ENCODE results near the gene TIMM10. TPM values are rescaled to one million over a fixed set of nuclear protein-coding genes. Genes with fewer than 3 reads are reported as not detected.
"Not testable (repeated sequence)": the region's sequence is repeated elsewhere in the genome, so short reads cannot be mapped to it uniquely, and the experiment has no call there.

The TIMM10 gene
- polyA plus RNA-seq, 2 donors: 38.8 to 61.6 TPM

GRCh38 chr11:57544566-57544965 is 14.0 kb upstream of the TIMM10 start:
- no peaks in the 10 kb centered on the region for H3K27me3 ChIP-seq (ENCODE audit: control insufficient read depth in 1 of 2, insufficient read depth in 2 of 2, low read length in 2 of 2)
- no peaks in the 10 kb centered on the region for H3K9me3 ChIP-seq (ENCODE audit: control insufficient read depth in 2 of 2, insufficient read depth in 1 of 2, low read depth in 1 of 2, low read length in 1 of 2)
- WGBS, 2 donors: 85 to 88% methylated on average over 6 of the region's 6 CpGs
- peaks cover 0 to 1% of the 10 kb centered on the region in 2 donors for H3K36me3 ChIP-seq (ENCODE audit: control insufficient read depth in 2 of 2, insufficient read depth in 2 of 2, low read length in 1 of 2)
- H3K27ac ChIP-seq (ENCODE audit: low read depth in 2 of 2, low read length in 1 of 2): no peak overlapping the region
- H3K4me3 ChIP-seq (ENCODE audit: low read depth in 1 of 2, low read length in 2 of 2): no peak overlapping the region
- H3K4me1 ChIP-seq (ENCODE audit: control insufficient read depth in 2 of 2, insufficient read depth in 2 of 2, low read length in 1 of 2): no peaks in the 10 kb centered on the region

GRCh38 chr11:57543593-57543992 is 13.0 kb upstream of the TIMM10 start:
- H3K4me1 ChIP-seq (ENCODE audit: control insufficient read depth in 2 of 2, insufficient read depth in 2 of 2, low read length in 1 of 2): no peaks in the 10 kb centered on the region
- H3K9me3 ChIP-seq (ENCODE audit: control insufficient read depth in 2 of 2, insufficient read depth in 1 of 2, low read depth in 1 of 2, low read length in 1 of 2): no peaks in the 10 kb centered on the region
- no peak overlapping the region for H3K27ac ChIP-seq (ENCODE audit: low read depth in 2 of 2, low read length in 1 of 2)
- H3K4me3 ChIP-seq (ENCODE audit: low read depth in 1 of 2, low read length in 2 of 2): no peak overlapping the region
- H3K27me3 ChIP-seq (ENCODE audit: control insufficient read depth in 1 of 2, insufficient read depth in 2 of 2, low read length in 2 of 2): no peaks in the 10 kb centered on the region
- H3K36me3 ChIP-seq (ENCODE audit: control insufficient read depth in 2 of 2, insufficient read depth in 2 of 2, low read length in 1 of 2): no peaks in the 10 kb centered on the region
- WGBS, 2 donors: 48 to 49% methylated on average over 6 of the region's 6 CpGs

GRCh38 chr11:57542582-57542981 is 12.0 kb upstream of the TIMM10 start:
- H3K4me1 ChIP-seq (ENCODE audit: control insufficient read depth in 2 of 2, insufficient read depth in 2 of 2, low read length in 1 of 2): no peaks in the 10 kb centered on the region
- 62 to 73% methylated on average over 4 of the region's 4 CpGs for WGBS, 2 donors
- no peak overlapping the region for H3K4me3 ChIP-seq (ENCODE audit: low read depth in 1 of 2, low read length in 2 of 2)
- H3K9me3 ChIP-seq (ENCODE audit: control insufficient read depth in 2 of 2, insufficient read depth in 1 of 2, low read depth in 1 of 2, low read length in 1 of 2): no peaks in the 10 kb centered on the region
- H3K36me3 ChIP-seq (ENCODE audit: control insufficient read depth in 2 of 2, insufficient read depth in 2 of 2, low read length in 1 of 2): no peaks in the 10 kb centered on the region
- H3K27ac ChIP-seq (ENCODE audit: low read depth in 2 of 2, low read length in 1 of 2): no peak overlapping the region
- H3K27me3 ChIP-seq (ENCODE audit: control insufficient read depth in 1 of 2, insufficient read depth in 2 of 2, low read length in 2 of 2): no peaks in the 10 kb centered on the region

GRCh38 chr11:57541169-57541568 is 10.6 kb upstream of the TIMM10 start:
- Histone ChIP-seq H3K27ac (ENCODE audit: low read depth in 2 of 2, low read length in 1 of 2) (no peak overlapping the region), H3K4me3 (ENCODE audit: low read depth in 1 of 2, low read length in 2 of 2) (no peak overlapping the region), H3K27me3 (ENCODE audit: control insufficient read depth in 1 of 2, insufficient read depth in 2 of 2, low read length in 2 of 2) (no peaks in the 10 kb centered on the region), H3K36me3 (ENCODE audit: control insufficient read depth in 2 of 2, insufficient read depth in 2 of 2, low read length in 1 of 2) (no peaks in the 10 kb centered on the region), H3K9me3 (ENCODE audit: control insufficient read depth in 2 of 2, insufficient read depth in 1 of 2, low read depth in 1 of 2, low read length in 1 of 2) (no peaks in the 10 kb centered on the region), H3K4me1 (ENCODE audit: control insufficient read depth in 2 of 2, insufficient read depth in 2 of 2, low read length in 1 of 2) (no peaks in the 10 kb centered on the region)
- 80 to 89% methylated on average over 5 of the region's 5 CpGs for WGBS, 2 donors

- H3K27ac ChIP-seq (ENCODE audit: low read depth in 2 of 2, low read length in 1 of 2): no peak overlapping the region
- H3K4me1 ChIP-seq (ENCODE audit: control insufficient read depth in 2 of 2, insufficient read depth in 2 of 2, low read length in 1 of 2): no peaks in the 10 kb centered on the region
- H3K36me3 ChIP-seq (ENCODE audit: control insufficient read depth in 2 of 2, insufficient read depth in 2 of 2, low read length in 1 of 2): no peaks in the 10 kb centered on the region
- no peaks in the 10 kb centered on the region for H3K9me3 ChIP-seq (ENCODE audit: control insufficient read depth in 2 of 2, insufficient read depth in 1 of 2, low read depth in 1 of 2, low read length in 1 of 2)
- H3K4me3 ChIP-seq (ENCODE audit: low read depth in 1 of 2, low read length in 2 of 2): no peak overlapping the region
- WGBS, 2 donors: 43 to 52% methylated on average over 1 of the region's 1 CpG
- H3K27me3 ChIP-seq (ENCODE audit: control insufficient read depth in 1 of 2, insufficient read depth in 2 of 2, low read length in 2 of 2): no peaks in the 10 kb centered on the region
Measured at GRCh38 chr11:57539342-57539741, 8.8 kb upstream of the TIMM10 start.

GRCh38 chr11:57536947-57537619 is 6.5 kb upstream of the TIMM10 start, which contains the start of gene SMTNL1:
Gene SMTNL1, plus strand, starts transcription at chr11:57537595. Its CDS starts 5,048 bp downstream, at chr11:57542643.
- no peaks in the 10 kb centered on the region for H3K4me1 ChIP-seq (ENCODE audit: control insufficient read depth in 2 of 2, insufficient read depth in 2 of 2, low read length in 1 of 2)
- no peak within 1 kb of the TSS for H3K27ac ChIP-seq (ENCODE audit: low read depth in 2 of 2, low read length in 1 of 2)
- H3K36me3 ChIP-seq (ENCODE audit: control insufficient read depth in 2 of 2, insufficient read depth in 2 of 2, low read length in 1 of 2): no peaks in the 10 kb centered on the region
- H3K4me3 ChIP-seq (ENCODE audit: low read depth in 1 of 2, low read length in 2 of 2): no peak within 1 kb of the TSS
- WGBS, 2 donors: 71 to 74% methylated on average over 14 of the region's 14 CpGs
- H3K9me3 ChIP-seq (ENCODE audit: control insufficient read depth in 2 of 2, insufficient read depth in 1 of 2, low read depth in 1 of 2, low read length in 1 of 2): no peaks in the 10 kb centered on the region
- H3K27me3 ChIP-seq (ENCODE audit: control insufficient read depth in 1 of 2, insufficient read depth in 2 of 2, low read length in 2 of 2): no peaks in the 10 kb centered on the region

GRCh38 chr11:57534449-57534848 is 3.9 kb upstream of the TIMM10 start:
- not testable (repeated sequence) for H3K4me3 ChIP-seq (ENCODE audit: low read depth in 1 of 2, low read length in 2 of 2); H3K4me1 ChIP-seq (ENCODE audit: control insufficient read depth in 2 of 2, insufficient read depth in 2 of 2, low read length in 1 of 2); H3K9me3 ChIP-seq (ENCODE audit: control insufficient read depth in 2 of 2, insufficient read depth in 1 of 2, low read depth in 1 of 2, low read length in 1 of 2); H3K27ac ChIP-seq (ENCODE audit: low read depth in 2 of 2, low read length in 1 of 2); H3K27me3 ChIP-seq (ENCODE audit: control insufficient read depth in 1 of 2, insufficient read depth in 2 of 2, low read length in 2 of 2); H3K36me3 ChIP-seq (ENCODE audit: control insufficient read depth in 2 of 2, insufficient read depth in 2 of 2, low read length in 1 of 2)
- 91 to 95% methylated on average over 7 of the region's 7 CpGs for WGBS, 2 donors

GRCh38 chr11:57530215-57530595 is 349 bp downstream of the TIMM10 start:
- Histone ChIP-seq H3K4me3 (ENCODE audit: low read depth in 1 of 2, low read length in 2 of 2) (peak overlapping the region; percentile 80 to 89), H3K9me3 (ENCODE audit: control insufficient read depth in 2 of 2, insufficient read depth in 1 of 2, low read depth in 1 of 2, low read length in 1 of 2) (no peaks in the 10 kb centered on the region), H3K36me3 (ENCODE audit: control insufficient read depth in 2 of 2, insufficient read depth in 2 of 2, low read length in 1 of 2) (peaks cover 5 to 6% of the 10 kb centered on the region in 2 donors), H3K27ac (ENCODE audit: low read depth in 2 of 2, low read length in 1 of 2) (peak overlapping the region; percentile 37 to 78), H3K4me1 (ENCODE audit: control insufficient read depth in 2 of 2, insufficient read depth in 2 of 2, low read length in 1 of 2) (peaks cover 3 to 5% of the 10 kb centered on the region in 2 donors), H3K27me3 (ENCODE audit: control insufficient read depth in 1 of 2, insufficient read depth in 2 of 2, low read length in 2 of 2) (no peaks in the 10 kb centered on the region)
- WGBS, 2 donors: 1% methylated on average over 17 of the region's 17 CpGs

- no peak overlapping the region for H3K27ac ChIP-seq (ENCODE audit: low read depth in 2 of 2, low read length in 1 of 2)
- peaks cover 3 to 5% of the 10 kb centered on the region in 2 donors for H3K4me1 ChIP-seq (ENCODE audit: control insufficient read depth in 2 of 2, insufficient read depth in 2 of 2, low read length in 1 of 2)
- H3K4me3 ChIP-seq (ENCODE audit: low read depth in 1 of 2, low read length in 2 of 2): no peak overlapping the region
- H3K36me3 ChIP-seq (ENCODE audit: control insufficient read depth in 2 of 2, insufficient read depth in 2 of 2, low read length in 1 of 2): peaks cover 5 to 6% of the 10 kb centered on the region in 2 donors
- H3K27me3 ChIP-seq (ENCODE audit: control insufficient read depth in 1 of 2, insufficient read depth in 2 of 2, low read length in 2 of 2): no peaks in the 10 kb centered on the region
- no peaks in the 10 kb centered on the region for H3K9me3 ChIP-seq (ENCODE audit: control insufficient read depth in 2 of 2, insufficient read depth in 1 of 2, low read depth in 1 of 2, low read length in 1 of 2)
Measured at GRCh38 chr11:57529012-57529411, 1.5 kb downstream of the TIMM10 start.

GRCh38 chr11:57527056-57527631 is 3.4 kb downstream of the TIMM10 start:
- Histone ChIP-seq H3K9me3 (ENCODE audit: control insufficient read depth in 2 of 2, insufficient read depth in 1 of 2, low read depth in 1 of 2, low read length in 1 of 2) (no peaks in the 10 kb centered on the region), H3K4me3 (ENCODE audit: low read depth in 1 of 2, low read length in 2 of 2) (no peak overlapping the region), H3K4me1 (ENCODE audit: control insufficient read depth in 2 of 2, insufficient read depth in 2 of 2, low read length in 1 of 2) (peaks cover 3 to 5% of the 10 kb centered on the region in 2 donors), H3K27me3 (ENCODE audit: control insufficient read depth in 1 of 2, insufficient read depth in 2 of 2, low read length in 2 of 2) (no peaks in the 10 kb centered on the region), H3K36me3 (ENCODE audit: control insufficient read depth in 2 of 2, insufficient read depth in 2 of 2, low read length in 1 of 2) (peaks cover 5 to 6% of the 10 kb centered on the region in 2 donors), H3K27ac (ENCODE audit: low read depth in 2 of 2, low read length in 1 of 2) (no peak overlapping the region)
- WGBS, 2 donors: 16 to 20% methylated on average over 7 of the region's 7 CpGs
